ENCODE data around the gene MROH8.

Gene MROH8

DNA sequence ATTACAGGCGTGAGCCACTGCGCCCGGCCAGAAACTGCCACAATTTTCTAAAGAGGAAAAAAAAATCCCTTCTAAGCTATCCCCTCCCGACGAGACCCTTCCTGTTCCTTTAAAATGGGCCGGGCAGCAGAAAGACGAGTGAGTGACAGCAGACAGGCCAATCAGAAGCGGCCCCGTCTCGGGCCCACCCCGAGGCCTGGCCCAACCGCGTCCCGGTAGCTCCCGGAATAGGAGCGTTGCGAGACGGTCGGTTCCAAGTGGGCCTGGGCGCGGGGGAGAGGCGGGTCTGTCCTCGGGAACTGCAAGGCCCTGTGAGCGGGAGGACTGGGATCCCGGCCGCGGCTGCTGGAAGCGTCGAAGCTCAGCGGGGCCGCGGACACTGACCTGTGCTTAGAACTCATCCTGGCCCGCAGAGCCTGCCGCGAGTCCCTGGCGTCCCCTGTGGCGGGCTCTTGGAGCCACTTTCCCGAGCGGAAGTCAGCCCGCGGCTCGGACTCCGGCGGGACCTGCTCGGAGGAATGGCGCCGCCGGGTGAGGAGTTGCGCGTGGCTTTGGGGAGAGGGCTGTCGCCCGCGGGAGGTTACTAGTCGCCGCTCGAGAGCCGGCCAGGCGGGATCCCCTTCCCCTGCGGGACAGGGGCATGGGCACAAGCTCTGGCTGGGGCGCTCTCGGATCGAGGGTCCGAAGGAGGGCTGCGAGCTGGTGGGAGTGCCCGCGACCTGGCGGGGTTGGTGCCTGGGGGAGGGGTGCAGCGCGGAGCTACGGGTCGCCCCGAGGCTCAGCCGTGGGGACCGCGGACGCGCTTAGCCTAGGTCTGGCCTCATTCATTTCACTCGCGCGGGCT, at the start of gene MROH8, which contains the start of gene RPN2:
Gene MROH8 (minus strand): TSS at position 710 of the 844 bp plus-strand sequence.
Gene RPN2 (plus strand): TSS at position 492 of the 844 bp plus-strand sequence. CDS start 27 bp downstream, at position 519.
- DNase-seq (ENCODE audit: low read depth): peak; percentile 80

DNA sequence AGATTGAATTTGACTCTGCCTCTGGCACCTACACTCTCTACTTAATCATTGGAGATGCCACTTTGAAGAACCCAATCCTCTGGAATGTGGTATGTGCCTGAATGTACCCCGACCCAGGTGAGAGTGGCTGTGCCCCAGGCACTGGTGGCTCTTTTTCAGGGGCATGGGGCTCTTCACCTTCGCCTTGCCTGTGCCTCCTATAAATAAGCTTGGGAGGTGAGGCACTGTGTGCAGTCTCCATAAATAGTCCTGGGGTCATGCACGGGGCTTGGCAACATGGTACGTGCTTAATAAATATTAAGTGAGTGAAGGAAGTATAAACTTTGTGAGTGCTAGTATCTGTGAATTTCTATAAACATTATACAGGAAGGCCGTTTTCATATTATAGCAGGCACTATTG, 49.3 kb upstream of the MROH8 start:
- no peak for DNase-seq (ENCODE audit: low read depth)

DNA sequence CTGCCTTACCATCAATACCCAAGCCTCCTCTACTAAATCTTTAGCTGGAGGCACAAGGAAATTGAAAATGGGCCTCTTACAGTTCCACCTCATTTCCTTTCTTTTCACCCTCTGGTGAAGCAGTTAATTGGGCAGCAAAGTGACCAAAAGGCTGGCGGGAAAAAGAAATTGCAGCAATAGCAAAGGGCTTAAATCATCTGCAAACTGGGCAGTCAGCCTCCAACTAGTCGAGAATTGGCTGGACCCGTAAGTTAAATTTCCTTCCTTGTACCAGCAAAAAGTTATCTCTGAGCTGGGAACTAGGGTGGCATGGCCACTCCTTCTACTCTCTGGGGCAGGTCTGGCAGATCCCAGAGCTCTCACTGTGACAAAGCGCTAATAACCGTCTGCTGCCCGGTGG, 48.7 kb upstream of the MROH8 start:
- no peak for DNase-seq (ENCODE audit: low read depth)

DNA sequence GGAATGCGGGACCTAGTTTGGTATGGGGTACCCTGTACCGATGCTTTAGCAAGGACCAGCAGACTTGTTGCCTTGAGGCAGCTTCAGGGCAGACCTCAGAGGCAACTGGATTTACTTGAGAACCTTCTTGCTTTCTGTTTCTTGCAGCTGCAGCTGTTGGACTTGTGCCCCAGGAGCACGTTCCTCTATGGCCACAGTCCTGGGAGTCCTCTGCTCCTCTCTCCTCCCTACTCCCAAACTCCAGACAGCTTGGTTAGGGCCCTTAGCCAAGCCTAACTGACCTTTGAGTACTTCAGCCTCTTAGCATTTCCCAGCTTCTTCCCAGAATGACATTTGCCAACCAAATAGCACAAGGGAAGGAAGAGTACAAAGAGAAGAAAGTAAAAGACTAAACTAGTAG, 47.5 kb upstream of the MROH8 start:
- DNase-seq (ENCODE audit: low read depth): no peak

DNA sequence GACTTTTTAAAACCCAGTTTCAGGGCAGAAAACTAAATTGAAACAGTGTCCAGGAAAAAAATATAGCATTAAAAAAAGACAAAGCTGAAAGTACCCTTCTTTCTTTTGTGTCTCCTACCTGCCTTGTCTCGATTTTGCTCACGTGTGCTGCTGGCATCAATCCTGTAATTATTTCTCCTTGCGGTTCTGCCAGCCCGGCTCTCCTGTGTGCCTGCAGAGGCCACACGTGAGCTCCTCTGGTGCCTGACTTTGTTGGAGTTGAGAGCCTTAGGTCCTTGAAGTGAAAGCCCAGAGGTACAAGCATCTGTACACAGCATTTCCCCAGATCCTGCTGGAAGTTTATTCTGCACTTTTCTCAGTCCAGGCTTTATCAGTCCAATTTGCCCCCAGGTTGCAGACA, 45.8 kb upstream of the MROH8 start:
- DNase-seq (ENCODE audit: low read depth): no peak

DNA sequence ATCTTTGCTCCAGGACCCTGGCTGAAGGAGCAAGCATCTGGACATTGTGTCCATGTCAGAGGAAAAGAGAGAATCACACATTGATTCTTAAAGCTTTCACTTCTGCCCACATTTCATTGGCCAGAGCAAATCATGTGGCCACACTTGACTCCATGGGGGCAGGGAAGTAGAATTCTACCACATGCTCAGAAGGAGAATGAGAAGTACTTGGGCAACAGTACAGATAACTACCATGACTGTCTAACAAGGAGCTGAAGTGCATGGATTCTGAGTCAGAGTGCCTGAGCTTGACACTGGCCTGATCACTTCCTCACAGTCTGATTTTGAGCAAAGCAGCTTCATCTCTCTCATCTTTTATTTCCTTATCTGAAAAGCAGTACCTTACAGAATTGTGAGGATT, 43.7 kb upstream of the MROH8 start:
- DNase-seq (ENCODE audit: low read depth): no peak

DNA sequence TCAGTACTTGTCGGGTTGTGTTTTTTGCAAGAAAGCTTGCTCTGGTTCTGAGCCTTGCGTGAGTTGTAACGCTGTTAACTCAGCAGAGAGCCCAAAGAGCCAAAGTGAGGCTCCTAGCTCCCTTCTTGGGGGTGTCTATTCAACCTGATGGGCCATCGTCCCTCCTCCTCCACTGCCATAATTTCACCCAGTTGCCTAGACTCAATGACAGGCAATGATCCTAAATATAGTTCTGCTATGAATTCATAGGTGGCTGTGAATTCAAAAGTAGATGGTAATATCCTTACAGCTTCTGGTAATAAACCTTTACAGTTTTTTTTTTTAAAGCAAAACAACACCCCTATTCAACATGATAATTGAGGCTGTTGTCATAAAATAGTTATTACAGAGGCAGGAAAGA, 42.7 kb upstream of the MROH8 start:
- no peak for DNase-seq (ENCODE audit: low read depth)

DNA sequence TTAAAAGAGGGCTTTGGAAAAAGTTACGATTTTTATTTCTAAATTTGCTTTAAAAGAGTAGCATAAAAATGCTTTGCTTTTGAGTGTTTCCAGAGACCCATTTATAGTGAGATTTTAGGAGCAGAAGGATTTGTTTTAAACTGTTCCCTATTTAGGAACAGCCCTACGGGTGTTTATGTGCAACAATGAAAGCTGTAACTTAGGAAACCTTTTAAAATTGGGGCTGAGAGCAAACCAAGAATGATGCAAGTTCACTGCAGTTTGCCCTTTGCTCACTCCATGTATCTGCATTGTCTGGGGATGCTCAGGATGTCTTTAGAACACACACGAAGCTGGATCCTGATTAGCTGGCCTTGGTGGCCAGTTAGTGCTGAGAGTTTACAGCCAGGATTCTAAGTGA, 41.4 kb upstream of the MROH8 start:
- DNase-seq (ENCODE audit: low read depth): no peak

DNA sequence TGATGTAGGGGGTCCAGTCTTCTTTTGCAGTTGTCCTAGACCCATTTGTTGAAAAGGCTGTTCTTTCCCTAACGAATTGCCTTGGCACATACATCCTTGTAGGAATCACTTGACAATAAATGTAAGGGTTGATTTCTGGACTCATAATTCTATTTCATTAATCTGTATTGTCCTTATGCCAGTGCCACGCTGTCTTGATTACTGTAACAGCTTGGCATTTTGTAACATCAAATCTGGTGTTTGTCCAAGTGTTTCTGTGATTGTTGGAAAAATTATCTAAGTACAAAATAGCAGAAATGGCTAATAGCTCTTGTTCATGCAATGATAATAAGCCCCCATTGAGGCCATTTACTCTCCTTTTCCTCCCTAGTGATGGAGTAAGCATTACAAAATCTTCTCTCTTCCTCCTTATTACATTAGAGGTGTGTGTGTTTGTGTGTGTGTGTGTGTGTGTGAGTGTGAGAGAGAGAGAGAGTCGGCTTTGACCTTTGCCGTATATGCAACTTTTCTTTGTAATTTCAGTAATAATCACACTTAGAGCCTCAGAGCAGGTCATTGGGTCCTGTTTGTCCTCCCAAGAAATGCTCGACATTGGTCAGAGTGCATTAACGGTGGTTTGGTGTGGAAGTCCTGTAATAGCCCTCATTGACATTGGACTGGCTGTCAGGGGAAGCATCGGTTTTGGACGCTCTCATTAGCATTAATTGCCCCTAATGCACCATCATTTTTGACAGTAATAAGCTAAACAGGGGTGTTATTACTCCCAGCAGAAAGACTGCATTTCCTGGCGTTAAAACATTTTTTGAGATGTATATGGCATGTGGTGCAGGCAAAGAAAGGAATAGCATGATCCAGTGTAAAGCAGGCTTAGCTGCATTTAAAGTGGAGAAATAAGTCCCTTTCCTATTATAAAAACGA, 40.7 kb upstream of the MROH8 start:
- DNase-seq (ENCODE audit: low read depth): no peak

DNA sequence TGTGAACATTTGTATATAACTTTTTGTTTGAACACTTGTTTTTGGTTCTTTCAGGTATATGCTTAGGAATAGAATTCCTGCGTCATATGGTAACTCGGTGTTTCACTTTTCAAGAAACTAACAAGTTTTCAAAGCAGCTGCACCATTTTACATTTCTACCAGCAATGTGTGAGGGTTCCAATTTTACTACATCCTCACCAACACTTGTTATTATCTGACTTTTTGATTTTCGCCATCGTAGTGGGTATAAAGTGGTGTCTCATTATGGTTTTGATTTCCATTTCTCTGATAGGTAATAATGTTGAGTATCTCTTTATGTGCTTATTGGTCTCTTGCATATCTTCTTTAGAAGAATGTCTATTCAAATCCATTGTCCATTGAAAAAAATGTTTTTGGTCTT, 39.6 kb upstream of the MROH8 start:
- DNase-seq (ENCODE audit: low read depth): no peak

DNA sequence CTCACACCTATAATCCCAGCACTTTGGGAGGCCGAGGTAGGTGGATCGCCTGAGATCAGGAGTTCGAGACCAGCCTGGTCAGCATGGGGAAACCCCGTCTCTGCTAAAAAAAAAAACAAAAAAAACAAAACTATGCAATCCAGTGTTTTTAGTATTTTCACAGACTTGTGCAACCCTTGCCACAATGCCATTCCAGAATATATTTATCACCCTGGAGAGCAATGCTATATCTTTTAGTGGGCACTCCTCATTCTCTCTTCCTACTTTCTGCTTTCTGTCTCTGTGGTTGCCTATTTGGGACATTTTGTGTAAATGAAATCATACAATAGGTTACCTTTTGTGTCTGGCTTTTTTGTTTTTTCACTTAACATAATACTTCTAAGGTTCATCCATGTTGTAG, 39.1 kb upstream of the MROH8 start:
- no peak for DNase-seq (ENCODE audit: low read depth)

DNA sequence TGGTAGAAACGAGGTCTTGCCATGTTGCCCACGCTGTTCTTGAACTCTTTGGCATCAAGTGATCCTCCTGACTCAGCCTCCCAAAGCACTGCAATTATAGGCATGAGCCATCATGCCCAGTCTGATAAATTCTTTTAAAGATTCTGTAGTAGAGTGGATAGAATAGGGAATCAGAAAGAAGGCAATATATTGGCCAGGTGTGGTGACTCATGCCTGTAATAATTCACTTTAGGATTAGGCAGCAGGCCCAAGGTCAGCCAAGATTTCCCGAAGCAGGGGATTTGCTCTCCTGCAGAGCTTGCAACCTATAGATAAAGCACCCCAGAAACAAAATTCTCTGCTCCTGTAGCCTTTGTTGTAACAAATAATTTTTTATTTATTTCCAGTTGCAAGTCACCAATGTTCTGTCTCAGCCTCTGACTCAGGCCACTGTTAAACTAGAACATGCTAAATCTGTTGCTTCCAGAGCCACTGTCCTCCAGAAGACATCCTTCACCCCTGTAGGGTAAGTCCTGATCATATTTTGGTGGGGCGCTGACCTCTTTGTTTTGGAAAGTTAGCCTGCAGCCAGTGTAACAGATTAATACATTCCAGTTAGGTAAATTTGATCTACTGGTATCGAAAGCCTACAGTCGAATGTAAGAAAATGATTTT, 30.4 kb upstream of the MROH8 start:
- DNase-seq (ENCODE audit: low read depth): no peak

DNA sequence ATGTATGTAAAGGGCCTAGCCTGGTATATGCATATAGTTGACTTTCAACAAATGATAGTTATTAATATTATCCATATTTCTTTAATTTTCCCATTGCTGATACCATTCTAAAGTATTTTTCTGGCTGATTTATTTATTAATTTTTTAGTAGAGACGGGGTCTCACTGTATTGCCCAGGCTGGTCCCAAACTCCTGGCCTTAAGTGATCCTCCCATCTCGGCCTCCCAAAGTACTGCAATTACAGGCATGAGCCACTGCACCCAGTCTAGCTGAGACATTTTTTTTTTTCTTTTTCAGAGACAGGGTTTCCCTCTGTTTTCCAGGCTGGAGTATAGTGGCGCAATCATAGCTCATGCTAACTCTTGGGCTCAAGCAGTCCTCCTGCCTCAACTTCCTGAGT, 29.8 kb upstream of the MROH8 start:
- no peak for DNase-seq (ENCODE audit: low read depth)

DNA sequence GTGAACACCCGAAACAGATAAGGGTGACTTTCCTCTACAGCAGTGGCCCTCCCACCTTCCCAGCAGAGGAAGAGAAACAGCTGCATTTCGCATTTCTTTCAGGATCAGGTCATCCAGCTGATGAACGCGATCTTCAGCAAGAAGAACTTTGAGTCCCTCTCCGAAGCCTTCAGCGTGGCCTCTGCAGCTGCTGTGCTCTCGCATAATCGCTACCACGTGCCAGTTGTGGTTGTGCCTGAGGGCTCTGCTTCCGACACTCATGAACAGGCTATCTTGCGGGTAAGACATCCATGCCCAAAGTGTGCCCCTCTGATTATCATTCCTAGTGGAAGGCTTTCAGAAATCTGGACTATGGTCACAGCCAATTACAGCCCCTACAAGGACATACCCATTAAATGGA, 27.8 kb upstream of the MROH8 start:
- DNase-seq (ENCODE audit: low read depth): no peak

DNA sequence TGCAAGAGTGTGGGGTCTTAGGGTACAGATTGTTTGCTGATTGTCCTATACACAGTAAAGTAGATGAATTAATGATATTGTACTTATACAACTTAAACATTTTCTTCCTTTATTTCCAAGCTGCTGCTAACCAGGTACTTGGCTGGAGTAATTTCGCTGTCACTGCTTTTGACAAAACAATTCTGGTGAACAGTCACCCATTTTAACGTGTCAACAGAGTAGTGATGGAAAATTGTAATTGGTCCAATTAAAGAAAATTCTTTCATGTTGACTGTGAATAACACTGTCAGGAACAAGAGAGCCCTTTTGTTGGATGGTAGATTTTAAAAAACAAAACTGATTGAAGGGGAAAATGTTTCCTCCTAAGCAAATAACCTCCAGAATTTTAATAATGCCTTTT, 26.4 kb upstream of the MROH8 start:
- DNase-seq (ENCODE audit: low read depth): no peak

DNA sequence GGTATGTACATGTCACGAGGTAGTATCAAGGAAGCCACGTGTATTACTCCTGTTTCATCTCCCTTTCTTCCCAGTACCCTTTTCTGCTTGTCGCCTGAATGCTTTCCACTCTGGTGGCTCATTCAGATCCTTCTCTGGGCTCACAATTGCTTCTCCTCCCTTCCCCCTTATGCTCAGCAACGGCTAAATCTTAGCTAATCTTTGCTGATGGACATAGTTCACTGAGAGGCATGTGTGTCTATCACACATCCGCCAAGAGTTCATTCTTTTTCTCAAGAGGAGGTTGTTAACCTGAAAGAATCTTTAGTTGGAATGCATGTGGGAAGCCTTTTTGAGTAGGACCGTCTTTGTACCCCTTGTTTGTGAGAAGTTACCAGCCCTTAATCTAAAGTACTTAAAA, 25.8 kb upstream of the MROH8 start:
- no peak for DNase-seq (ENCODE audit: low read depth)

DNA sequence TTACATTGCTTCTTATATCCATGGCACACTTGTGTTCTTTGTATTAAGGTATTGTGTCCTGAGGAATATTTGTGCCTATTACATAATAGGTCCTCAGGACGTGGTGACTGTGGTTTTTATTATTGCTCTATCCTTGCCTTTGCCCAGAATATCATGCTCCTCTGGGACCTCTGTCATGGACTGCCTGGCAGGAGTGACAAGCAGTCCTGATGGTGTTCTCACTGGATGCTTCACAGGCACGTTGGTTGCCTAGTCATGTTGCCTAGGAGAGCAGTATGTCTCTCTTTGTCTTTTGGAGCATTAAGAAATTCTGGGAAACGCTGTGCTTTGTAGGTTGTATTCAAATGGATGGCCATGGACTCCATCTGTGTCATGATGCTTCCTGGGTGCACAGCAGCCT, 24.7 kb upstream of the MROH8 start:
- no peak for DNase-seq (ENCODE audit: low read depth)

DNA sequence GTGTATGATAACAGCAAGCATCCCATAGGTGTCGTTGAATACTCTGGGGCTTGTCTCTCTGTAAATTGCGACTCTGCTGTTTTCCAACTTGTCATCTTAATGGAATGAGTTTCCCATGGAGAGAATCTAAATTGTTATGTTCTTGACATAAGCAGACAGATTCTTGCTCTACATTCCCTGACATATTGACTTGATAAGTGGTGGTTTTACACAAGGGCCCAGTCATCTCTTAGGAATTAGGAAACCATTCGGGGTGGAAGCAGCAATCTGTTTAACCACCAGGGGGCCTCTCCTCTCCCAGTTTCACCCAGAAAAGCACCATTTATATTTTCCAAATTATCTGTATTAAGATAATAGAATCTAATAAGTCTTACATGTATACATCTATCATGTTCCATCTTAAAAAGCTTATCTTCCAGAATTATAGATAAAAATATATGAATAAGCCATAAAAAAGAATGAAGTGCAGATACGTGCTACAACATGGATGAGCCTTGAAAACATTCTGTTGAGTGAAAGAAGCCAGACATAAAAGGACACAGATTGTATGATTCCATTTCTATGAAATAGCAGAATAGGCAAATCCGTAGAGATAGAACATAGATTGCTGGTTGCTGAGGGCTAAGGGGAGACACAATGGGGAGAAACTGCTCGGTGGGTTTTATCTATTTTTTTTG, 23.1 kb upstream of the MROH8 start:
- DNase-seq (ENCODE audit: low read depth): no peak

DNA sequence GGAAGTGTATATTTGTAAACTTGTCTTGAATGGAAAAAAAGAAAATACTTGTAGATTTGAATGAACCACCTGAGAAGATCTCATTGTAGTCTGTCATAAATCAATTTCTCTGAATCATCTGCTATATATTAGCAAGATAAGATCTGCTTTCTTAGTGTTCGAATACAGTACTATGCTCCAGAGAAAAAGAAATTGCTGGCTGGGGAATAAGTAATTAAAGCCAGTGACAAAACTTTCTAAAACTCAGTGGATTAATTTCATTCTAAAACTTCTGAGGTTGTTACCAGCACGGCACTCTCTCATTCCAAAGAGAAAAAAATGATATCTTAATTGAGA, 22.4 kb upstream of the MROH8 start:
- DNase-seq (ENCODE audit: low read depth): no peak

DNA sequence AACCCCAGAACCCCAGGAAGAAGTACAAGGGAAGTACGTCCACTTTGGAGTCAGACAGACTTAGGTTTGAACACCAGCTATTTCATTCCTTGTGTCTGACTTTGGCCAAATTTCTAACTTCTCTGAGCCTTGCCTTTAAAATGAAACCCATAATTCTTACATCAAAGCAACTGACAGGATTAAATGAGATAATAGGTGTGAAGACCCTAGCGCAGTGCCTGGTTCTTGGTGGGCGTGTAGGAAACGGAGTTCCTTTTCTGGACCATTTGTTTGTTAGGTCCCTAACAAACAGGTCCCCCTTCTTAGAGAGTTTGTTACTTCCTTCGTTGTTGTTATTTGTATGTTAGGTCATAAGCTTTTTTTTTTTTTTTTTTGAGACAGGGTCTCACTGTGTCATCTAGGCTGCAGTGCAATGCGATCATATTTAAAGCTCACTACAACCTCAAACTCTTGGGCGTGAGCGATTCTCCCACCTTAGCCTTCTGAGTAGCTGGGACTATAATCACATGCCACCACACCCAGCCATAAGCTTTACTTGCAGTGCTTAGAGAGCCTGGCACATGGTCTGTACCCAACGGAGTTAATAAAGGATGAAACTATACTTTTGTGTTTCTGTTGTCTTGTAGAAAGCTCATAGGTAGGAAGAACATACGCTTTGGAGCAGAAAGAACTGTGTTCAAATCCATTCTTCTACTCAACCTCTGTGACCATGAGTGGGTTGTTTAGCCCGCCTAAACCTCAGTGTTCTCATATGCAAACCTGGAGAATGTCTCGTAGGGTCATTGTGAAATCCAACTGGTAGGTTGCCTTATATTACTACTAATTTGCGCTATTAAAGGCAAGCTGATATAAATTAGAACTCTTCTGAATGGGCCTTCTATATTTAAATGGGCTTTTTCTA, 21.8 kb upstream of the MROH8 start:
- DNase-seq (ENCODE audit: low read depth): no peak

DNA sequence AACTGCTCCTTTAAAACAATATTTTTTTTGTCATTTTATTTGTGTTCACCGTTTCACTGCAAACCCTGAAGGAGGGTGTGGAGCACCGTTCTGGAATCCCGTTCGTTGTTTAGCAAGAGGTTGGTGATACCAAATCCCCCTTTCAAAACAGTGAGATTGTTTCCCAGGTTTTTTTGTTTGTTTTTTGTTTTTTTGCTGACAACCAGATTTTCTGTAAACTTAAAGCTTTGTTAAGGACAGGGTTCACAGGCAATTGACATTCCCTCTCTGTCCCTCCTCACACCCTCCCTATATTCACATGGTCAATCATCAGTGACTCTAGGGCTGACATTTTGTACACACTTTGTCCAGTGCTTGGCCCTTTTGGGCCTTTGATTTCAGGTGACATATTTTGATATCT, 21.0 kb upstream of the MROH8 start:
- DNase-seq (ENCODE audit: low read depth): no peak

All from CMK (cell line).